ENCODE data around the gene ZNF667. TPM values are rescaled to one million over a fixed set of nuclear protein-coding genes. Genes with fewer than 3 reads are reported as not detected.

The ZNF667 gene
- 1 to 10 TPM; 2.5 to 6.3 (median 5.0) TPM for total RNA-seq

DNA sequence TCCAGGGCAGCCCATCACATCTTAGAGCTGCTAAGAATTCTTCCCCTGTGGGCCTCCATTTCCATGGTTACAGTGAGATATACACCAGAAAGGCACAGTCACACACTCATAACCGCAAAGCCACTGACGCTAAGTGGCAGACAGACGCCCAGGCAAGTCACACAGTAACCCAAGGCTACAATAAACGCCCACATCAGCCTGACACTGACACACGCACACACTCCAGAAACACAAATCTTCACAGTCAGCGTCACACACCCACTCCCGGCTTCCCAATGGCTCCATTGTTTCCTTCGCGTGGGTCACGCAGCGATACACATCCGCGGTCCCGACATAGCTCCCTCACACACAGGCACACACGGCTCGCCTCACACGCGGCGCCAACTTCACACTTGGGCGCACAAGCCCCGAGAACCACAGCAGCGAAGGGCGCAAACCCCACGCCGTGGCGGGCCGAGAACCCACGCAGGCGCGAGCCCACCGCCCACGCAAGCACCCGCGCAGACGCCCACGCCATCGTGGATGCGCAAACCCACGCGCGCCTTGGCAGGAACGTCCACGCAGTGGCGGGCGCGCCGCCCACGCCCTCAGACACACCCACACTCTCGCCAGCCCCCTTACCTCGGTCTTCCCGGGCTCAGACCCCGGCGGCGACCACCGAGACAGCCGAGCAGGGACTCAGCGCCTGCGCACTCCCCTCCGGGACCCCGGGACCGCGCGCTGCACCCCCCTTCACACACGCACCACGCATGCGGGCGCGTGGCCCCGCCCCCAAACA, at the start of gene ZNF667:
Gene ZNF667, minus strand, starts transcription at position 695 of the 778 bp plus-strand sequence. CDS start 14,975 bp downstream, outside the sequence.
- peak within 1 kb of the TSS; percentile 72 for H3K4me3 ChIP-seq
- H3K27me3 ChIP-seq = no peaks in the 10 kb centered on the region
- no peak for TF ChIP-seq POLR2A (IDR thresholded peaks at IDR 0.05)
- TF ChIP-seq, protein P1, sequence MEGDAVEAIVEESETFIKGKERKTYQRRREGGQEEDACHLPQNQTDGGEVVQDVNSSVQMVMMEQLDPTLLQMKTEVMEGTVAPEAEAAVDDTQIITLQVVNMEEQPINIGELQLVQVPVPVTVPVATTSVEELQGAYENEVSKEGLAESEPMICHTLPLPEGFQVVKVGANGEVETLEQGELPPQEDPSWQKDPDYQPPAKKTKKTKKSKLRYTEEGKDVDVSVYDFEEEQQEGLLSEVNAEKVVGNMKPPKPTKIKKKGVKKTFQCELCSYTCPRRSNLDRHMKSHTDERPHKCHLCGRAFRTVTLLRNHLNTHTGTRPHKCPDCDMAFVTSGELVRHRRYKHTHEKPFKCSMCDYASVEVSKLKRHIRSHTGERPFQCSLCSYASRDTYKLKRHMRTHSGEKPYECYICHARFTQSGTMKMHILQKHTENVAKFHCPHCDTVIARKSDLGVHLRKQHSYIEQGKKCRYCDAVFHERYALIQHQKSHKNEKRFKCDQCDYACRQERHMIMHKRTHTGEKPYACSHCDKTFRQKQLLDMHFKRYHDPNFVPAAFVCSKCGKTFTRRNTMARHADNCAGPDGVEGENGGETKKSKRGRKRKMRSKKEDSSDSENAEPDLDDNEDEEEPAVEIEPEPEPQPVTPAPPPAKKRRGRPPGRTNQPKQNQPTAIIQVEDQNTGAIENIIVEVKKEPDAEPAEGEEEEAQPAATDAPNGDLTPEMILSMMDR (IDR thresholded peaks at IDR 0.05) = no peak
- TF ChIP-seq EP300 (IDR thresholded peaks at IDR 0.05) = no peak
- DNase-seq (ENCODE audit: low spot score in 2 of 2) = no peak
- peaks cover 33% of the 10 kb centered on the region for H3K9me3 ChIP-seq
- 3% methylated on average over 12 of the region's 69 CpGs for WGBS
- peaks cover 26% of the 10 kb centered on the region for H3K4me1 ChIP-seq
- H3K36me3 ChIP-seq = peaks cover 6% of the 10 kb centered on the region
- peak within 1 kb of the TSS; percentile 74 for H3K27ac ChIP-seq

DNA sequence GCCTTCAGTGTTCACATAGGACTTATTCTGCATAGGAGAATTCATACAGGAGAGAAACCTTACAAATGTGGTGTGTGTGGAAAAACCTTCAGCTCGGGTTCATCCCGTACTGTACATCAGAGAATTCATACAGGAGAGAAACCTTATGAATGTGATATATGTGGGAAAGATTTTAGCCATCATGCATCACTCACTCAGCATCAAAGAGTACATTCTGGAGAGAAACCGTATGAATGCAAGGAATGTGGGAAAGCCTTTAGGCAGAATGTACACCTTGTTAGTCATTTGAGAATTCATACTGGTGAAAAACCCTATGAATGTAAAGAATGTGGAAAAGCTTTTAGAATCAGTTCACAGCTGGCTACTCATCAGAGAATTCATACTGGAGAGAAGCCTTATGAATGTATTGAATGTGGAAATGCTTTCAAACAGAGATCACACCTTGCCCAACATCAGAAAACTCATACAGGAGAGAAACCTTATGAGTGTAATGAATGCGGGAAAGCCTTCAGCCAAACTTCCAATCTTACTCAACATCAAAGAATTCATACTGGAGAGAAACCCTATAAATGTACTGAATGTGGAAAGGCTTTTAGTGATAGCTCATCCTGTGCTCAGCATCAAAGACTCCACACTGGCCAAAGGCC, 48.2 kb upstream of the ZNF667 start:
- Histone ChIP-seq H3K9me3 (peaks cover 83% of the 10 kb centered on the region), H3K4me1 (no peaks in the 10 kb centered on the region), H3K27ac (no peak overlapping the region), H3K4me3 (no peak overlapping the region), H3K36me3 (peaks cover 30% of the 10 kb centered on the region), H3K27me3 (no peaks in the 10 kb centered on the region)
- WGBS = 79% methylated on average over 4 of the region's 4 CpGs
- no peak for TF ChIP-seq POLR2A (IDR thresholded peaks at IDR 0.05)
- TF ChIP-seq POLR2AphosphoS5 (IDR thresholded peaks at IDR 0.05) = no peak
- DNase-seq (ENCODE audit: low spot score in 2 of 2) = no peak

DNA sequence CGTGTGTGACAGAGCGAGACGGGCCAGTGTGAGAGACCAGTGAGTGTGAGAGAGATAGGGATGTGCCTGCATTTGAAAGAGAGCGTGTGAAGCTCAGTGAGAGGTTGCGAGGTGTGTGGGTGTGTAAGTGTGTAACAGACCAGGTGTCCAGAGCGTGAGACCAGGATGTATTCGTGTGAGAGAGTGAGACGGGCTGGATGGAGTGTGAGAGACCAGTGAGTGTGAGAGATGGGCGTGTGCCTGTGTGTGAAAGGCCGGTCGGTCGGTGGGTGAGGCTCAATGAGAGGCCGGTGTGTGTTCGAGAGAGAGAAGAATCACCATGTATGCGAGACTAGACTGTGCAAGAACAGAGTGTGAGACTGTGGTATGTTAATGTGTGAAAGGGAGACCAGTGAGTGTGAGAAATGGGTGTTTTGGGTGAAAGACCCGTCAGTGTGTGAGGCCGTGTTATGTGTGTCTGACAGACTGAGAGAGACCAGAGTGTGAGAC, 31.2 kb upstream of the ZNF667 start:
- Histone ChIP-seq H3K36me3 (peaks cover 7% of the 10 kb centered on the region), H3K27me3 (no peaks in the 10 kb centered on the region), H3K4me3 (peak overlapping the region; percentile 83), H3K4me1 (peaks cover 13% of the 10 kb centered on the region), H3K9me3 (peaks cover 4% of the 10 kb centered on the region), H3K27ac (peak overlapping the region; percentile 98)
- no peak for DNase-seq (ENCODE audit: low spot score in 2 of 2)
- 4% methylated on average over 17 of the region's 17 CpGs for WGBS
- TF ChIP-seq POLR2AphosphoS5 (IDR thresholded peaks at IDR 0.05) (no peak), POLR2A (IDR thresholded peaks at IDR 0.05) (no peak), EP300 (IDR thresholded peaks at IDR 0.05) (no peak)
- TF ChIP-seq, protein P1 (IDR thresholded peaks at IDR 0.05) = no peak

DNA sequence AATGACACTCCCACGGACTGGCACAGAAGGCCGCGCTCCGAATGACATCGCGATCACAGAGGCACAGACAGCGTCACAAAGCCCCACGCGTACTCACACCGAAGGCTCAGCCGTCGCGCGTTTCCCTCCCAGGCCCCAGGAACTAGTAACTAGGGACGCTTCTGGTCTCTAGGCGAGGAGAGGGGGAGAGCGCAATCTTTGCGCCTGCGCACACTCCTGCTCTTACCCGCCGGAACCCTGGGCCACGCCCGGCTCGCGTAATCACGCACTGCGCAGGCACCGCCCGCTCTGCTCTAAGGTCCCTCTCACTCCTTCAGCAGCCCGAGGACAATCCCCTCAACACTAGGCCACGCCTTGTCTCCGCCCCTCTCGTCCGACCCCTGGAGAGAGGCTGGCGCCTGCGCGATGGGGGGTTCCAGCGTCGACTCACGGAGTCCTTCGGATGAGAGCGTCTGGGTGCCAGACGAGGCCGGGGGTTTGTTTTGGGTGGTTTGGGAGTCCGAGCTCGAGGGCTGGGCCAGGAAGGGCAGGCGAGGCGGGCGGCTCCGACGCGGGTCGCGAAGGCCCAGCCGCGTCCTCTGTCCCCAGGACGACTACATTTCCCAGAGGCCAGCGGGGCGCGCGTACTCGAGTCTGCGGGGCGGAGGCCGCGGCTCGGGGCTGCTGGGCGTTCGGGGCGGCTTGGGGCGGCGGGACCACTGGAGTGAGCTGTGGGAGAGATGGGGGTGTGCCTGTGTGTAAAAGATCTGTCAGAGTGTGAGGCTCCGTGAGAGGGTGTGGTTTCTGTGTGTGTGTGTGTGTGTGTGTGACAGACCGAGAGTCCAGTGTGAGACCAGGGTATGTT, 30.5 kb upstream of the ZNF667 start, which contains the start of gene ZNF471:
Gene ZNF471, plus strand, starts transcription at position 410 of the 844 bp plus-strand sequence. CDS start 3,717 bp downstream, outside the sequence.
- Histone ChIP-seq H3K36me3 (peaks cover under 1% of the 10 kb centered on the region), H3K4me3 (peak within 1 kb of the TSS; percentile 83), H3K27me3 (no peaks in the 10 kb centered on the region), H3K4me1 (peaks cover 13% of the 10 kb centered on the region), H3K9me3 (no peaks in the 10 kb centered on the region), H3K27ac (peak within 1 kb of the TSS; percentile 98)
- 3% methylated on average over 53 of the region's 74 CpGs for WGBS
- peak; percentile 97 to 98 for DNase-seq (ENCODE audit: low spot score in 2 of 2)
- TF ChIP-seq POLR2A (IDR thresholded peaks at IDR 0.05) (no peak), EP300 (IDR thresholded peaks at IDR 0.05) (no peak), POLR2AphosphoS5 (IDR thresholded peaks at IDR 0.05) (peak in 2 of 3 donors; percentile 29 to 80)
- TF ChIP-seq, protein P1 (IDR thresholded peaks at IDR 0.05) = no peak

DNA sequence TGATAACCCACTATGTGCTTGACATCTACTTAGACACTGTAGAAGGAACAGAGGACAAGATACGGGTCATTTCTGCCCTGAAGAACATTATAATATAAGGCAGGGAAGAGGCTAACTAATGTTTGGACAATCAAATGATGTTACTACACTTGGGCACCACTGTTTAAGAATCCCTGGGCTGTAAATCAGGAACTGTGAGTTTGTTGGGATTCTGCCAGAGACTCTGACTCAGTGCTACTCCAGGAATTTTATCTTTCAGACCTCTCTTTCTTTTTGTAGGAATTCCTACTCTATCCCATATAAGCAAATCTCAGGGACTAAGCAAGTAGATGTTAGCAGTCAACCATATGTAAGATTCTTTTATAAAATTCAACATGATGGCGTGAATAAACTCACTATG, 27.4 kb upstream of the ZNF667 start:
- Histone ChIP-seq H3K36me3 (no peaks in the 10 kb centered on the region), H3K4me1 (peaks cover 13% of the 10 kb centered on the region), H3K4me3 (no peak overlapping the region), H3K27me3 (no peaks in the 10 kb centered on the region), H3K9me3 (peaks cover 5% of the 10 kb centered on the region), H3K27ac (no peak overlapping the region)
- no peak for DNase-seq (ENCODE audit: low spot score in 2 of 2)
- WGBS = 93% methylated on average over 2 of the region's 2 CpGs
- TF ChIP-seq, protein P1 (IDR thresholded peaks at IDR 0.05) = no peak
- TF ChIP-seq EP300 (IDR thresholded peaks at IDR 0.05) = no peak
- no peak for TF ChIP-seq POLR2A (IDR thresholded peaks at IDR 0.05)
- TF ChIP-seq POLR2AphosphoS5 (IDR thresholded peaks at IDR 0.05) = no peak

Data from suprapubic skin (tissue), 4 donors.